NCI-H524 treated with DMSO at 0.1 percent for 48 hours (cell line): ENCODE data around the gene SMIM43.
"Not testable (repeated sequence)": the region's sequence is repeated elsewhere in the genome, so short reads cannot be mapped to it uniquely, and the experiment has no call there.

Experiments
- DNase-seq: peaks from one replicate; lab custom pipeline; 2025; lab: John Stamatoyannopoulos, UW

Gene SMIM43

GRCh38 chr4:121783210-121783609, 18.2 kb upstream of the SMIM43 start:
- DNase-seq, result no peak

- no peak for DNase-seq
Measured at GRCh38 chr4:121778991-121779628, 14.1 kb upstream of the SMIM43 start.

- peak; percentile 75 for DNase-seq
Measured at GRCh38 chr4:121777625-121778024, 12.7 kb upstream of the SMIM43 start.

- DNase-seq, result no peak
Measured at GRCh38 chr4:121776610-121777401, 11.8 kb upstream of the SMIM43 start.

GRCh38 chr4:121773883-121774282, 8.9 kb upstream of the SMIM43 start:
- no peak for DNase-seq

- DNase-seq, result no peak
Measured at GRCh38 chr4:121771869-121772268, 6.9 kb upstream of the SMIM43 start.

- DNase-seq, result no peak
Measured at GRCh38 chr4:121769341-121769740, 4.4 kb upstream of the SMIM43 start.

GRCh38 chr4:121767166-121767565, 2.2 kb upstream of the SMIM43 start:
- DNase-seq, result no peak

- no peak for DNase-seq
Measured at GRCh38 chr4:121765971-121766538, 1.1 kb upstream of the SMIM43 start.

GRCh38 chr4:121765368-121765705, 373 bp upstream of the SMIM43 start:
- DNase-seq, result no peak

GRCh38 chr4:121764303-121764701, 662 bp downstream of the SMIM43 start:
- DNase-seq, result no peak

GRCh38 chr4:121760205-121760604, 4.8 kb downstream of the SMIM43 start:
- no peak for DNase-seq

- no peak for DNase-seq
Measured at GRCh38 chr4:121758925-121759568, 5.9 kb downstream of the SMIM43 start.

- not testable (repeated sequence) for DNase-seq
Measured at GRCh38 chr4:121752142-121752541, 12.8 kb downstream of the SMIM43 start.

GRCh38 chr4:121749225-121749624, 15.7 kb downstream of the SMIM43 start:
- DNase-seq, result no peak

GRCh38 chr4:121742794-121743193, 22.2 kb downstream of the SMIM43 start:
- DNase-seq, result no peak

GRCh38 chr4:121741751-121742150, 23.2 kb downstream of the SMIM43 start:
- no peak for DNase-seq

- DNase-seq, result no peak
Measured at GRCh38 chr4:121740796-121741409, 24.1 kb downstream of the SMIM43 start.

GRCh38 chr4:121739575-121739974, 25.4 kb downstream of the SMIM43 start:
- DNase-seq, result no peak

- DNase-seq, result no peak
Measured at GRCh38 chr4:121738780-121739535, 26.0 kb downstream of the SMIM43 start.

- DNase-seq, result no peak
Measured at GRCh38 chr4:121737846-121738554, 27.0 kb downstream of the SMIM43 start.
